GM12878 (cell line): ENCODE measurements around the gene HUNK. TPM values are rescaled to one million over a fixed set of nuclear protein-coding genes. Genes with fewer than 3 reads are reported as not detected.

Source experiments
- ATAC-seq: fragments of 200-7000 bp; cut with Tn5 transposase; 3 replicates; pipeline ENCODE4 v1.9.1; 2020; ENCODE audit warnings: mild to moderate bottlenecking, moderate library complexity
- BruUV-seq: library from RNA; stranded (reverse); fragments of 400-500 nt; replicated peaks from 2 replicates; lab custom pipeline; 2021; lab: Mats Ljungman, UMichigan
- CTCF ChIA-PET: fragments of 300-600 bp; sonication (Branson Sonifier 250); formaldehyde crosslinking; extraction: SDS; loops from one replicate; lab custom pipeline; 2021; ENCODE audit warnings: inconsistent platforms; lab: Yijun Ruan, JAX
- POLR2A ChIA-PET: fragments of 350-600 bp; formaldehyde crosslinking; extraction: SDS; loops from one replicate; lab custom pipeline; 2021; ENCODE audit warnings: inconsistent platforms; lab: Charles Lee
- RAD21 ChIA-PET: fragments of 300-600 bp; sonication (Branson Sonifier 250); formaldehyde crosslinking; loops from one replicate; lab custom pipeline; 2023; ENCODE audit warnings: antibody characterized with exemption; ENCODE audit not compliant: unreplicated experiment; lab: Charles Lee
- SMC1A ChIA-PET: fragments of 300-600 bp; sonication (Branson Sonifier 250); formaldehyde crosslinking; loops from one replicate; lab custom pipeline; 2023; ENCODE audit not compliant: unreplicated experiment, uncharacterized antibody; lab: Charles Lee
- DNase-seq: peaks from one replicate; pipeline ENCODE4 v3.0.0-alpha.2; 2011; ENCODE audit warnings: low read depth, low spot score
- FAIRE-seq: peaks from 3 replicates; lab custom pipeline; 2011; peaks lifted over from hg19 to GRCh38; lab: Jason Lieb, UNC
- H2AFZ ChIP-seq: 2 replicates; pipeline ENCODE4 v1.6.0; 2011; ENCODE audit warnings: low read depth, low read length, control low read depth; ENCODE audit not compliant: control insufficient read depth
- H3K27ac ChIP-seq: 2 replicates; pipeline ENCODE4 v1.5.1; 2011; ENCODE audit warnings: control low read depth; ENCODE audit not compliant: control insufficient read depth, insufficient read depth
- H3K27me3 ChIP-seq, 2 experiments: replicated peaks in 1 of 2; 2 replicates each; pipeline versions ENCODE4 v1.6.0 to v1.6.1; 2011; ENCODE audit warnings: low read length in 1 of 2; ENCODE audit not compliant: control insufficient read depth in 2 of 2, insufficient read depth in 2 of 2
- H3K36me3 ChIP-seq, 2 experiments: 2 replicates each; pipeline ENCODE4 v1.5.1; 2011; ENCODE audit warnings: low read length in 1 of 2; ENCODE audit not compliant: control insufficient read depth in 2 of 2, insufficient read depth in 2 of 2
- H3K4me1 ChIP-seq: 2 replicates; pipeline ENCODE4 v1.6.1; 2011; ENCODE audit warnings: mild to moderate bottlenecking, low read length, moderate library complexity, mixed read lengths; ENCODE audit not compliant: control insufficient read depth, insufficient read depth
- H3K4me2 ChIP-seq: 2 replicates; pipeline ENCODE4 v1.6.0; 2011; ENCODE audit warnings: control low read depth; ENCODE audit not compliant: control insufficient read depth, insufficient read depth
- H3K4me3 ChIP-seq: fragments of 200-600 bp; sonication (generic); 2 replicates; pipeline ENCODE4 v1.5.1; 2016
- H3K79me2 ChIP-seq: 2 replicates; pipeline ENCODE4 v1.6.0; 2011; ENCODE audit warnings: low read length; ENCODE audit not compliant: control insufficient read depth, insufficient read depth
- H3K9ac ChIP-seq: 2 replicates; pipeline ENCODE4 v1.8.0; 2011; ENCODE audit warnings: low read length, control low read depth, mixed read lengths; ENCODE audit not compliant: control insufficient read depth, insufficient read depth
- H3K9me3 ChIP-seq: replicated peaks from 3 replicates; pipeline ENCODE4 v1.5.1; 2011; ENCODE audit warnings: mild to moderate bottlenecking, low read length; ENCODE audit not compliant: control insufficient read depth, insufficient read depth
- H4K20me1 ChIP-seq: 2 replicates; pipeline ENCODE4 v1.6.0; 2011; ENCODE audit not compliant: control insufficient read depth, insufficient read depth
- BHLHE40 ChIP-seq, 2 experiments: fragments of 450-650 bp in 1 of 2; IDR thresholded peaks; 2 replicates each; pipeline ENCODE4 v1.6.1; 2011 to 2017; ENCODE audit warnings: low read depth in 2 of 2, borderline replicate concordance in 1 of 2, improper control_type of control experiment in 1 of 2, low read length in 1 of 2, mild to moderate bottlenecking in 1 of 2
- BMI1 ChIP-seq: fragments of 450-650 bp; IDR thresholded peaks from 2 replicates; pipeline ENCODE4 v1.6.1; 2016; ENCODE audit warnings: mild to moderate bottlenecking, moderate library complexity, borderline replicate concordance
- CBFB ChIP-seq: IDR thresholded peaks from 2 replicates; pipeline ENCODE4 v1.6.1; 2016; ENCODE audit warnings: antibody characterized with exemption, low read depth
- CHD4 ChIP-seq: fragments of 200-600 bp; sonication (generic); IDR thresholded peaks from 2 replicates; pipeline ENCODE4 v1.6.1; 2016; ENCODE audit warnings: mild to moderate bottlenecking
- CUX1 ChIP-seq: IDR thresholded peaks from 2 replicates; pipeline ENCODE4 v1.6.1; 2012; ENCODE audit warnings: improper control_type of control experiment, low read depth, low read length; ENCODE audit not compliant: insufficient replicate concordance
- EED ChIP-seq: sonication (generic); IDR thresholded peaks from 2 replicates; pipeline ENCODE4 v1.6.1; 2016; ENCODE audit warnings: antibody characterized with exemption, low read depth
- EZH2 ChIP-seq: IDR thresholded peaks from 2 replicates; pipeline ENCODE4 v1.6.1; 2012; ENCODE audit warnings: low read depth, mild to moderate bottlenecking, control low read depth, inconsistent platforms, low read length, borderline replicate concordance; ENCODE audit not compliant: control insufficient read depth
- KDM1A ChIP-seq: fragments of 200-600 bp; sonication (generic); IDR thresholded peaks from 2 replicates; pipeline ENCODE4 v1.6.1; 2016; ENCODE audit warnings: borderline replicate concordance
- MTA2 ChIP-seq: fragments of 450-650 bp; IDR thresholded peaks from 2 replicates; pipeline ENCODE4 v1.6.1; 2016; ENCODE audit warnings: low read depth, mild to moderate bottlenecking, moderate library complexity
- NFXL1 ChIP-seq: fragments of 450-650 bp; IDR thresholded peaks from 2 replicates; pipeline ENCODE4 v1.6.1; 2017; ENCODE audit warnings: antibody characterized with exemption, mild to moderate bottlenecking, borderline replicate concordance
- NFYB ChIP-seq: IDR thresholded peaks from 2 replicates; pipeline ENCODE4 v1.6.1; 2011; ENCODE audit warnings: low read depth, mild to moderate bottlenecking, low read length, improper control_type of control experiment, moderate library complexity; ENCODE audit not compliant: insufficient read depth
- POLR2AphosphoS5 ChIP-seq: IDR thresholded peaks from 2 replicates; pipeline ENCODE4 v1.6.1; 2011; ENCODE audit warnings: mild to moderate bottlenecking, low read length, inconsistent platforms
- RB1 ChIP-seq: fragments of 450-650 bp; formaldehyde crosslinking; IDR thresholded peaks from 2 replicates; pipeline ENCODE4 v1.6.1; 2017; ENCODE audit warnings: mild to moderate bottlenecking, borderline replicate concordance
- TCF12 ChIP-seq: IDR thresholded peaks from 2 replicates; pipeline ENCODE4 v1.6.1; 2011; ENCODE audit warnings: low read depth, mild to moderate bottlenecking, low read length
- ZBED1 ChIP-seq: IDR thresholded peaks from 2 replicates; pipeline ENCODE4 v1.6.1; 2016; ENCODE audit warnings: borderline replicate concordance
- WGBS: methylation state at CpG from one replicate; pipeline ENCODE4 v1.1.6; 2016; ENCODE audit warnings: low lambda C conversion rate; ENCODE audit not compliant: insufficient replicate concordance, insufficient coverage; ENCODE audit errors: missing lambda C conversion rate; 5-methylcytosine and 5-hydroxymethylcytosine counted together
- in situ Hi-C: fragments of 300-500 bp; cut with MboI; formaldehyde crosslinking; loops from 9 replicates; pipeline ENCODE4 v1.14.3; 2018; ENCODE audit warnings: mixed read lengths
- intact Hi-C: fragments of 100-400 bp; cut with micrococcal nuclease; formaldehyde crosslinking; loops from one replicate; pipeline ENCODE4 v1.14.2; 2022; ENCODE audit not compliant: unreplicated experiment
- polyA plus RNA-seq, 11 experiments: library from polyadenylated mRNA; depleted of rRNA in 4 of 11; unstranded in 6 of 11; stranded (reverse) in 5 of 11; fragments of >200 nt; fragmentation: Nextera tagmentation in 4 of 11; fragmentation: Illumina TruSeq in 1 of 11; extraction: Ambion mirVana in 4 of 11; extraction: Trizol in 1 of 11; gene quantifications; 1 replicate in 1 of 11; 2 replicates in 10 of 11; pipeline versions ENCODE4 v1.2.1 to v1.2.3, GENCODE V29; 2011 to 2016; ENCODE audit warnings: inconsistent platforms in 2 of 11, missing spikeins in 2 of 11, low read depth in 1 of 11
- total RNA-seq, 4 experiments: library from RNA; depleted of rRNA in 3 of 4; stranded (reverse); fragments of >200 nt in 3 of 4; fragmentation: Illumina TruSeq in 1 of 4; extraction: Trizol in 1 of 4; gene quantifications; 2 replicates each; pipeline versions ENCODE4 v1.2.1 to v1.2.3, GENCODE V29; 2013 to 2021

Gene HUNK
- total and polyA plus RNA-seq, 10 of the 15 experiments (the other 5 are each of a cell fraction or from before 2014, with no cell fraction given): under 0.01 to 0.14 (median 0.03) TPM; not detected in 7

DNA sequence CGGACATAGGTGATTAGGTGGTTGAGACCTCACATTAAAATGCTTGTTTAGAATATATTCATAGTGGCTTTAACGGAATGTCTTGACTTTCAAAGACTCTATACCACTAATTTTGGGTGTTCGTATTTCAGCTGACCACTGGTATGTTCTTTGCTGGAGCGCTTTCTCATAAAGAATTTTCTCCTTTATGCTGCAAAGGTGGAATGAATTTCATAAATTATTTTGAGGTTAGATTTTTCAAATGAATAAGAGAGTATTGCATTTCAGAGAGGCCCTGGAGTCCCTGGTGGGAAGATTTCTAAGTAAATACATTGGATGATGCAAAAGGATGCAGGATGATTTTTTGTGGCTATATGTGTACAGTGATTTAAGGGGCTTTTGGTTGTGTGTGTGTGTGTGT lies 55.8 kb downstream of the HUNK start (continued):
- no peak for TF ChIP-seq TCF12
- no peak for TF ChIP-seq POLR2AphosphoS5
- no peak for TF ChIP-seq EED
- TF ChIP-seq MTA2: no peak

- Histone ChIP-seq H2AFZ (no peak overlapping the region), H3K36me3 (no peaks in the 10 kb centered on the region), H3K4me2 (no peak overlapping the region), H3K27ac (no peak overlapping the region), H3K9ac (no peak overlapping the region), H3K4me3 (no peak overlapping the region), H3K4me1 (no peaks in the 10 kb centered on the region), H3K9me3 (no peaks in the 10 kb centered on the region), H3K79me2 (no peaks in the 10 kb centered on the region), H3K27me3 (no peaks in the 10 kb centered on the region; a peak in 2 of 4 replicates), H4K20me1 (no peaks in the 10 kb centered on the region)
- FAIRE-seq: no peak
- TF ChIP-seq BHLHE40 (IDR thresholded peaks at IDR 0.05; ENCODE audit: borderline replicate concordance in 1 of 2, low read depth in 2 of 2, low read length in 1 of 2) (no peak), CHD4 (no peak), NFYB (no peak), RB1 (no peak), CUX1 (no peak), NFXL1 (no peak), BMI1 (no peak), CBFB (no peak), KDM1A (no peak), ZBED1 (no peak), EZH2 (no peak)
- POLR2A ChIA-PET: no interaction called here
- in situ Hi-C loops (no loop called here), intact Hi-C loops (no loop called here)
- WGBS: 32% methylated on average over 7 of the region's 7 CpGs
- SMC1A ChIA-PET: no interaction called here
- no peak for DNase-seq
- no peak for ATAC-seq
- RAD21 ChIA-PET: no interaction called here
- CTCF ChIA-PET: no interaction called here
- no TSS peak for BruUV-seq
Measured at GRCh38 chr21:31929548-31929947, 56.7 kb downstream of the HUNK start.
